Kidney glomerular epithelial cell (primary cell): ENCODE measurements around the gene YES1.
"Not testable (repeated sequence)": the region's sequence is repeated elsewhere in the genome, so short reads cannot be mapped to it uniquely, and the experiment has no call there.

Source experiments
- DNase-seq: peaks from one replicate; lab custom pipeline; 2025; lab: John Stamatoyannopoulos, UW

YES1 gene

DNA sequence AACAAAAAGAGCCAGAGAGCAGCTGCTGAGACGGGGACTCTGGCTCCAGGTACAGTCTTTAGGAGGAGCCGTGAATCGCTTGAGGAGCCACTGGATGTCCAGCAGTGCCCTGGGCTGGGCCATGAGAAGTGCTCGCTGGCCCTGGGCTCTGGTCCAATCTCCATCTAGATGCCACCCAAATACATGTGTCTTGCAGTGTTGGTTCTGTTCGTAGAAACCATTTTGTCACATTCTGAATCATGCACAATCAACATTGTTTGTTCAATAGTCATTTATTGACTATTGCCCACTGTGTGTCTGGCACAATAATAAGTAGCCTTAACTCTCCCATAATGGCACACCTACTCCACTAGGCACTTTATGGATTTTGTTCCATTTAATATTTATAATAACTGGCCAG is 128.5 kb downstream of the YES1 start:
- DNase-seq: no peak

DNA sequence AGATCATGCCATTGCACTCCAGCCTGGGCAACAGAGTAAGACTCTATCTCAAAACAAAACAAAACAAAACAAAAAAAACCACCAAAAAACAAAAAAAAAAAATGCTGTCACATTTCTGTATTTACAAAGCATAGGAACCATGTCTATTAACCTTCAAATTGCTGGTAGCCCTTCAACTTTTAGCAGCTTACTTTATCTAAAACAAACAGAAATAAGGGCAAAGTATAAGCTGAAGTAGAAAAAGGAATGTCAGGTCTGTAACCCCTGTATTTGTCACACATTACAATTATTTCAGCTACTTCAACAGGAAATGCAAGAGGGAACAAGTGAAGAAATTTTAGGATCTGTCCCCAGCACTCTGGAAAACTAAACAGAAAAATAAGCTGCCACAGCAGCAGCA is 129.2 kb downstream of the YES1 start:
- no peak for DNase-seq

DNA sequence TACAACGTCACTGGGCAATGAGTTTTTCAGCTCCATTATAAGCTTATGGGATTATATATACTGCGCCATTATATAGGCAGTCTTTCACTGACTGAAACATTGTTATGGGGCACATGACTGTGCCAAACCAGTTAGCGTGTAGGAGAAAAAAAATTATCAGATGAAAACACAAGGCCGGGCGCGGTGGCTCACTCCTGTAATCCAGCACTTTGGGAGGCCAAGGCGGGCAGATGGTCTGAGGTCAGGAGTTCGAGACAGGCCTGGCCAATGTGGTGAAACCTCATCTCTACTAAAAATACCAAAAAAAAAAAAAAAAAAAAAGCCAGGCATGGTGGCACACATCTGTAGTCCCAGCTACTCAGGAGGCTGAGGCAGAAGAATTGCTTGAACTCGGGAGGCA is 129.6 kb downstream of the YES1 start:
- not testable (repeated sequence) for DNase-seq

DNA sequence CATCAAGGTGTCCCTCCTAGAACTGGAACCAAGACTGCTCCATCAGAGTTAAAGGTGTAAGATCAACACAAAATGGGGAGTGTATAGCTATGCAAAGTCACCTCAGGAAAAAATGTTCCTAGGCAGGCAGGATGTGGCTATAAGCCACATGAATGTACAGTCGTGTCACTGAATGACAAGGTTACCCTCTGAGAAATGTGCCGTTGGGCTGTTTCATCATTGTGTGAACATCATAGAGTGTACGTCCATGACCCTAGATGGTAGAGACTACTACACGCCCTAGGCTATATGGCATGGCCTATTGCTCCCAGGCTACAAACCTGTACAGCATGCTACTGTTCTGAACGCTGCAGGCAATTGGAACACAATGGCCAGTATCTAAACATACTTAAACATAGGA is 130.1 kb downstream of the YES1 start:
- DNase-seq: no peak

DNA sequence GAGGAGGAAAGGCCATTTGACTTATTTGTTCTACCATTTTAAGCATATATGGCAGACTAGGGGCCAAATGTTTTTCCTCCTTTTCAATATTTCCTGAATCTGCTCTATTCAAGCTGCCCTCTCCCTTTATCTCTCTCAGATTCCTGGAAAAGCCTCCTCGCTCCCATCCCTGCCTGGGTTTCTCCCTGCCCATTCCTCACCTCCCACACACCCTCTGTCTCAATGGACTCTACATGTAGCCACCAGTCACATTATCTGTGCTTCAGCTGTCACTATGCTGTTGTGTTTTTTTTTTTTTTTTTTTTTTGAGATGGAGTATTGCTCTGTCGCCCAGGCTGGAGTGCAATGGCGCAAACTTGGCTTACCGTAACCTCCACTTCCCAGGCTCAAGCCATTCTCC is 131.7 kb downstream of the YES1 start:
- no peak for DNase-seq

DNA sequence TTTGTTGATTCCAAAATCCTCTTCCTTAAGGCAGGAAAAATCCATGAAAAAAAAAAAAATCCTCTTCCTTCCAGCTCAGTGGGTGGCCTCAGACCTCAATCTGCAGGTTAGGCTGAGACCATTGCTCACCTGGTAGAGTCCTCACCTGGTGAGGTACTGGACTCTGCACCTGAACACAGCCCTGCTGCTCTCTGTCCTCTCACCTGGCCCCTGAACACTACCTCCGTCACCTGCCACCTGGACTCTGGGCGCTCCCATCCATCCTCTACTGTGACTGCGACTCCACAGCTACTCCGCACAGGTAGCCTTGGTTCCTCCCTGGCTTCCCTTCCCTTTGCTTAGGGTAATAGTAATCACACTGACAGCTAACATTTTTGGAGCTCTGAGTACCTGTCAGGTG is 132.5 kb downstream of the YES1 start:
- no peak for DNase-seq

DNA sequence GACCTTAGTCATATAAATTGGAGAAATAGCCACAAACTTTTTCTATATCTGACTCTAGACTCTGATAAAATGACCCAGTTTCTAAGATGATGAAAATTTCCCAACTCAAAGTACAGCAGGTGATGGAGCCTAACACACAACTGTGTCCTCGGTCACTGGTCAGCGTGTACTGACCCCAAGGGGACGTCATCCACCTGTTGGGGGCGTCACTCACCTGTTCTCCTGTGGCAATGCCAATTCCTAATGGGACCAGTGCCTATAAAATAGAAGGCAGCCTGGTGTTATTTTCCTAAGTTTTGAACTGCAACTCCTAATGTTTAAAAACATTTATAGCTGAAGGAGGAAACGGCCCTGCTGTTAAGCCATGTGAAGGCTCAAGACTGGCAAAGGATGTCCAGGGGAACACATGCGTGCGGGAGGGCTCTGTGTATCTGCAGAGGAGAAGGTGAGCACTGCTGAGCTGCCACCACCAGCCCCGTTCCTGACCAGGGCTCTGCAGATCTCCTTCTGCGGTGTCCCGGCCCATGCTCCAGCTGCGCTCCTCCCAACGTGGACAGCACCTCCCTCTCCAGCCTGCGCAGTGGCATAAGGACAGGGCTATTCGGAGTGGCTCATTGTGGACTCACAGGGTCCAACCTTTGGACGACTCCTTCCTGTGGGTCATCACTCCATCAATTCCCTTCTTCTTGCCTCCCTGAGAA is 133.4 kb downstream of the YES1 start:
- DNase-seq: no peak

DNA sequence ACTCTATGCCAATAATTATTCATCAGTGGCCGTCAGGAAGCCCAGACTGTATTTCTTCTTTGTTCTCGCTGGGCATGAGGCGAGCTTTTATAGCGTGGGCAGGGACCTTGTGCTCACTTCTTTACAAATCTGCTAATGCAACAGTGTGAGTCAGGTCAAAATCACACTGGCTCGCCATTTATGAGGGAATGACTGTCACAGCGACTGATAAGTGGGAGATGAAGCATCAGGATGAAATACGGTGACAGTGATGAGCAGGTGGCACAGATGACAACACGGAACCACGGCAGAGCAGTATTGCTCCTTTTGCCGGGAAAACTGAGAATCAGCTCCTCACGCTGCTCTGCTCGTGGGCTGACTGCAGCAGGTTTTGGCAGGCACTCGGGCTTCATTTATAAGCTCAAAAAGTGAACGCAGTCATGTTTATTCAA is 134.1 kb downstream of the YES1 start:
- DNase-seq: no peak

DNA sequence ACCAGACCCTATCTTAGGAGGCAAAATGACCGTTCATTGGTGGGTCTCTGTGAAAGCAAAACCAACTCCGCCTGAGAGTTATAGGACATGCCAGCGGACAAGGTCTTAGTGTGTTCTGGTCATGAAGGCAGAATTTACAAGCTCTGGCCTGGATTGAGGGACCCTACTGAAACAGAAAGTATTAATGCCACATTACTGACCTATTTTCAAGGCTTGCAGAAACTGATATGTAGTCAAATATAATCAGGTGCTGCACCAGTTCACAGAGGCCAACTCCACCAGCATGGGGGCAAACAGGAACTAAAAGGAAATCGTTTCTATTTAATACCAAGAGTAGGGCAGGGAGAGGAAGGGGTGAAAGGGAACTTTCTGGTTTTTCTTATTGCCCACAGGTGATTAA is 134.9 kb downstream of the YES1 start:
- DNase-seq: no peak

DNA sequence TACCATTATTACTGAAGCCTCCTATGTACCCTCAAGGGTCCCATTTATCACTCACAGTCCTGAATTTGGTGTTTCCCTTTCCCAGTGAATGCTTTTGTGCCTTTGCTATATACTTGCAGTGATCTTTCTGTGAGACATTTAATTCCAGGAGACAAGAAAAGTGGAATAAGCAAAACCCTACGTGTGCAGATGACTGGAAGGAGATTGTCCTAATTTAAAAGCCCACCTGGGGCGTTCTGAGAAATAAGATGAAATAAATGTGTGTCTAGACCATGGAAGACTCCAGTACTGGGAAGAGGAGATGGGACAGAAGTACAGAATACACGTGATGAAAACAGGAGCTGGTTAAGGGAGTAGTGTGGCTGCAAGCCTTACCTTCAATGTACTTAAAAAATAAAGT is 135.3 kb downstream of the YES1 start:
- no peak for DNase-seq

DNA sequence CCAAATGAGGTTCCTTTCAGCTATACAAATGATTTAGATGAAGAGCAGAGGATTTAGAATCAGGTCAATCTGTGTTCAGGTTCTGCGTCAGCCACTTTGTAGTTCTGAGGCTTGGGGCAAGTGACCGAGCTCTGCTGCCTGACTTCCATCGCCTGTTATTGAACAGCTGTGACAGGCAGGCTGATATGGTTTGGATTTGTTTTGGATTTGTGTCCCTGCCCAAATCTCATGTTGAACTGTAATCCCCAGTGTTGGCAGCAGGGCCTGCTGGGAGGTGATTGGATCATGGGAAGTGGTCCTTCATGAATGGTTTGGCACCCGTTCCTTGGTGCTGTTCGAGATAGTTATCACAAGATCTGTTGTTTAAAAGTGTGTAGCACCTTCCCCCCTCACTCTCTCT is 136.0 kb downstream of the YES1 start:
- no peak for DNase-seq

DNA sequence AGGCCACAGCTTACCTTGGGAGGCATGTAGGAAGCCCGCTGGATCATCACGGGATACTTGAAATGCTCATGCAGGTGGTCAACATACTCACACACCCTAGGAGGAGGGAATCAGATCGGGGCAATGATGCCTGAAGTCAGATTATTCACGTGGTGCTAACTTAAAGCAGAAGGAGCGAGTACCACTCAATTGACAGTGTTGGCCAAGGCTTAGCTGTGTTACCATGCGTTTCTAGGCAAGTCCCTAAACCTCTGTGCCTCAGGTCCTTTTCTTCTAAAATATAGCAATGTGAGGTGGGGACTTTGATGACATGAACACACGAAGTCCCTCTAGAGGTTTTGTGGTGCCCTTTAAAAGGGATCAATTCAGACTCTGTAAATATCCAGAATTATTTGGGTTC is 136.7 kb downstream of the YES1 start:
- DNase-seq: no peak

DNA sequence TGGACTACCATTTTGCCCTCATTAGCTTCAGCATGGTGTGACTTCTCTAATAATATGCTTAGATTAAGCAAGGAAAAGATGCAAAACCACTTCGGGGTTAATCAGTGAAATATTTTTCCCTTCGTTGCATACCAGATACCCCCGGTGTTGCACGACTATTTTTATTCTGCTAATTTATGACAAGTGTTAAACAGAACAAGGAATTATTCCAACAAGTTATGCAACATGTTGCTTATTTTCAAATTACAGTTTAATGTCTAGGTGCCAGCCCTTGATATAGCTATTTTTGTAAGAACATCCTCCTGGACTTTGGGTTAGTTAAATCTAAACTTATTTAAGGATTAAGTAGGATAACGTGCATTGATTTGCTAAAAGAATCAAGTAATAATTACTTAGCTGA is 138.3 kb downstream of the YES1 start:
- DNase-seq: no peak

DNA sequence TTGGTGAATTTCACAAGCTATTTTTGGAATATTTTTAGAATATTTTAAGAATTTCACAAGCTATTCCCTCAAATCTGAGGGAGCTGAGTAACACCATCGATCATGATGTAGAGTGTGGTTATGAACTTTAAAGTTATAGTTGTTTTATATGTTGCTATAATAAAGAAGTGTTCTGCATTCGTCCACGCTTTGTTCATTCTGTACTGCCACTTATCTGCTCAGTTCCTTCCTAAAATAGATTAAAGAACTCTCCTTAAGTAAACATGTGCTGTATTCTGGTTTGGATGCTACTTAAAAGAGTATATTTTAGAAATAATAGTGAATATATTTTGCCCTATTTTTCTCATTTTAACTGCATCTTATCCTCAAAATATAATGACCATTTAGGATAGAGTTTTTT is 138.7 kb downstream of the YES1 start:
- DNase-seq: no peak
